GM12875 (cell line): ENCODE results near the gene CLEC2B.
A peak's percentile ranks its signal among the peaks of the same experiment; 100 is the strongest.

Source experiments
- H3K4me3 ChIP-seq: one replicate; pipeline ENCODE4 v1.5.1; 2011; ENCODE audit warnings: low read depth, low read length, control low read depth
- CTCF ChIP-seq: IDR thresholded peaks from 2 replicates; pipeline ENCODE4 v1.5.1; 2011; ENCODE audit warnings: low read depth, mild to moderate bottlenecking, control low read depth, inconsistent platforms, low read length, moderate library complexity, borderline replicate concordance; ENCODE audit not compliant: insufficient read depth

The CLEC2B gene

DNA sequence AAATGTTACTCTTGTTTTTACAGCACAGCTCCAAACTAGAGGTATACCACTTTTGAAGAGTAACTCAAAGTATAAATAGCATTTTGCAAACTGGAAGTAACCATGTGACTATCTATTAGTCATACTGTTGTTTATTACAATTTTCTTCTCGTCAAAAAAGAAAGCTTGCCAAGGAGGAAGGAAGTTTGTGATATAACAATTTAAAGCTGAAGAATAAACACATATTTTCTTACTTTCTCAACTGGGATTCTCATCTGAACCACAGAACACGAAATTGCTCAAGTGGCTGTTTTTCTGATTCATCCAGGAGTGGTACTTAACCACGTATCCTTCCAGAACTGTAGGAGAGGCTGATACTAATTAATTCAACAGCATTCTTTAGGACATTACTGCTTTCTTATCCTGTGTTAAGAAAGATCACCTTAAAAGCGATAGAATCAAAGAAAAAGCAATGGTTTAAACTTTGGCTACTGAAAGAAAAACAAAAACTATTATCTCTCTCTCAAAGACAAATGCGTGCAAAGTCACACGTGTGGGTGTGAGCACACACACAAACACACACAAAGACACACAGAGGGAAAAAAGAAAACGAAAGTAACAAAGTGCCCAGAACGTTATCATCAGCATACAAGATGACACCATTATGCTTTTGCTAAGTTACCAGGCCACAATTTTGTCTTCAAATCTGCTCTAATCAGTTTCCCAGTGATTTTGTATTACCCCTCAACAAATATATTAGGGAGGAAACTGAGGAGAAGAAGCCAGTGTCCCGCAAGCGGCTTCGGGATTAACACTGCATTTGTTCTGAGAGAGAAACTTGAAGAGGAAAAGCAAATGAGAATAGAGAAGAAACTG is at the start of gene CLEC2B:
Gene CLEC2B, minus strand, starts transcription at position 48 of the 855 bp plus-strand sequence.
- H3K4me3 ChIP-seq, result peak within 1 kb of the TSS; percentile 38
- no peak for TF ChIP-seq CTCF

GRCh38 chr12:9911708-9912107 is 42.6 kb upstream of the CLEC2B start:
- no peak overlapping the region for H3K4me3 ChIP-seq
- TF ChIP-seq CTCF, result no peak

DNA sequence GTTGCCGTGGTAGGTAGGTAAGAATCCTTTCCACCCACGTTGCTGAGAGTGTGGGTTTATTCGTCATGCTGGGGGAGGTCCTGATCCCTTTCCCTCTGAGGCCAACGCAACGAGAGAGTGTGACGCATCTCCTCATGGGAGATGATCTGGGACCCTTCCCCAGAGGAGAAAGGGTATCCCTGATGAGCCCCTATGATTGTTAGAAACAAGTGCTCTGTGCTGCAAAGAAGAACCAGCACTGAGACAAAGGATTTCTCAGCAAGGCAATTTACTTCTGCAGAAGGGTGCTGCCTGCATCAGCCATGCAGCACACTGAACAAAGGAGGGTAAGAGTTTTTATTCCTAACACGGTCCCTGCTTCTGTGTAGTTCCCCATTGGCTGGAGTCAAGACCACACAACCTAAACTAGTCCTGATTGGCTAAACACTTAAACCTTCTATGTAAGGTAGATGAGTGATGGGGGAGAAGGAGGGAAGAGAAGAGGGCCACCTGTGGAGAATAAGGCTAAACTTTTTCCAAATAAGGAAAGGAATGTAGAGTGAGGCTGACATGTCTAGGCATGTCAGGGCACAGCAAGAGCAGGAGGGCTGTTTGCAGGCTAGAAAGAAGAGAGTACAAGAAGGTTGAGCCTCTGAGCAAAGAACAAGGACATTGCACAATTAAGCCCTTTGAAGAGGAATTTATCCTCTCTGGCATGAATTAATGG is 41.7 kb upstream of the CLEC2B start:
- H3K4me3 ChIP-seq, result no peak overlapping the region
- no peak for TF ChIP-seq CTCF

- H3K4me3 ChIP-seq, result no peak overlapping the region
- no peak for TF ChIP-seq CTCF
Observed at GRCh38 chr12:9909724-9910123, 40.6 kb upstream of the CLEC2B start.

GRCh38 chr12:9908350-9908749 is 39.2 kb upstream of the CLEC2B start:
- no peak for TF ChIP-seq CTCF
- H3K4me3 ChIP-seq, result no peak overlapping the region

GRCh38 chr12:9907769-9908168 is 38.6 kb upstream of the CLEC2B start:
- TF ChIP-seq CTCF, result no peak
- no peak overlapping the region for H3K4me3 ChIP-seq
